Activated CD4-positive, alpha-beta T cell treated with anti-CD3 and anti-CD28 coated beads for 4 hours (primary cell): ENCODE results near the gene GOLGA5.
"Not testable (repeated sequence)": the region's sequence is repeated elsewhere in the genome, so short reads cannot be mapped to it uniquely, and the experiment has no call there.

Source experiments
- DNase-seq, 2 donors: peaks; one replicate each; pipeline ENCODE4 v3.0.0-alpha.2; 2020

Gene GOLGA5

GRCh38 chr14:92832137-92832700, 38.1 kb downstream of the GOLGA5 start:
- no peak for DNase-seq

- DNase-seq: no peak
These were observed 47.8 kb downstream of the GOLGA5 start for GRCh38 chr14:92841930-92842329.

GRCh38 chr14:92844204-92844603, 50.1 kb downstream of the GOLGA5 start:
- DNase-seq: no peak

GRCh38 chr14:92846162-92846897, 52.2 kb downstream of the GOLGA5 start:
- DNase-seq: no peak

- no peak for DNase-seq
These were observed 53.2 kb downstream of the GOLGA5 start for GRCh38 chr14:92847278-92847677.

GRCh38 chr14:92847749-92848148, 53.6 kb downstream of the GOLGA5 start:
- DNase-seq: no peak

GRCh38 chr14:92848887-92849286, 54.8 kb downstream of the GOLGA5 start:
- no peak for DNase-seq

GRCh38 chr14:92850492-92850891, 56.4 kb downstream of the GOLGA5 start:
- DNase-seq: no peak

- not testable (repeated sequence) for DNase-seq
These were observed 59.0 kb downstream of the GOLGA5 start for GRCh38 chr14:92853136-92853535.

GRCh38 chr14:92860049-92860840, 66.1 kb downstream of the GOLGA5 start:
- no peak for DNase-seq

- DNase-seq: no peak
These were observed 68.0 kb downstream of the GOLGA5 start for GRCh38 chr14:92861856-92862745.

GRCh38 chr14:92863286-92864080, 69.4 kb downstream of the GOLGA5 start:
- no peak for DNase-seq

- no peak for DNase-seq
These were observed 71.6 kb downstream of the GOLGA5 start for GRCh38 chr14:92865674-92866073.

GRCh38 chr14:92866181-92866752, 72.2 kb downstream of the GOLGA5 start:
- DNase-seq: no peak

GRCh38 chr14:92866901-92867865, 73.1 kb downstream of the GOLGA5 start:
- no peak for DNase-seq

- DNase-seq: no peak
These were observed 81.0 kb downstream of the GOLGA5 start for GRCh38 chr14:92874962-92875661.

GRCh38 chr14:92877757-92878431, 83.8 kb downstream of the GOLGA5 start:
- no peak for DNase-seq

GRCh38 chr14:92880351-92880750, 86.2 kb downstream of the GOLGA5 start:
- DNase-seq: no peak

- no peak for DNase-seq
These were observed 86.7 kb downstream of the GOLGA5 start for GRCh38 chr14:92880851-92881250.
